GM12891 (cell line): Measurements from ENCODE around the gene OR4D1.

Experiments used
- POLR2AphosphoS5 ChIP-seq: IDR thresholded peaks from 2 replicates; pipeline ENCODE4 v1.6.1; 2011; ENCODE audit warnings: low read depth, low read length, control low read depth
- POU2F2 ChIP-seq: IDR thresholded peaks from 2 replicates; pipeline ENCODE4 v1.6.1; 2011; ENCODE audit warnings: low read depth, mild to moderate bottlenecking, control low read depth, low read length, moderate library complexity

DNA sequence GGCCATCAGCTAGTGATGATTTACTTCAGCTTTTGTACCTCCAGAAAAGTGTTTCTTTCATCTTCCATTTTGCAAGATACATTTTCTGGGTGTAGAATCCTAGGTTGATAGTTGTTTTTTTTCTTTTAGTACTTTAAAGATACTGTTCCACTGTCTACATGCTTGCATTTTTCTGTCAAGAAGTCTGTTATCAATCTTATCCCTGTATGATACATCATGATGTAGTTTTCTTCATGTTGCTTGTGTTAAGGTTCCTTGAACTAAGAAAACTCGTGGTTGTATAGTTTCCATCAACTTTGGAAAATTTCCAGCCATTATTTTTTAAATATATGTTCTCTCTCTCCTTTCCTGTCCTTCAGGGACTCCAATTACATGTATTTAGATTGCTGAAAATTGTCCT, 40.9 kb upstream of the OR4D1 start:
- TF ChIP-seq POU2F2 (no peak), POLR2AphosphoS5 (no peak)
